Psoas muscle (tissue), 8 donors: ENCODE data around the gene KCNMB4. TPM values are rescaled to one million over a fixed set of nuclear protein-coding genes. Genes with fewer than 3 reads are reported as not detected.

Experiments
- ATAC-seq, 4 donors: fragments of 200-7000 bp; cut with Tn5 transposase; one replicate each; pipeline ENCODE4 v1.9.1; 2020; ENCODE audit warnings: moderate library complexity in 3 of 4, mild to moderate bottlenecking in 2 of 4
- DNase-seq, 2 donors: peaks; one replicate each; pipeline ENCODE4 v3.0.0-alpha.2; 2020
- H3K27ac ChIP-seq: fragments of 200-600 bp; one replicate; pipeline ENCODE4 v1.8.0; 2022
- H3K27me3 ChIP-seq, 3 donors: fragments of 200-600 bp in 1 of 3; one replicate each; pipeline versions ENCODE4 v1.6.1 to v1.8.0; 2013 to 2022; ENCODE audit warnings: low read length in 2 of 3, mild to moderate bottlenecking in 2 of 3, moderate library complexity in 1 of 3; ENCODE audit not compliant: insufficient read depth in 3 of 3
- H3K36me3 ChIP-seq, 2 donors: fragments of 200-600 bp in 1 of 2; one replicate each; pipeline versions ENCODE4 v1.6.1 to v1.8.0; 2013 to 2022; ENCODE audit warnings: low read depth in 1 of 2, mild to moderate bottlenecking in 1 of 2, moderate library complexity in 1 of 2; ENCODE audit not compliant: insufficient read depth in 1 of 2
- H3K4me1 ChIP-seq: fragments of 200-600 bp; one replicate; pipeline ENCODE4 v1.8.0; 2022
- H3K4me3 ChIP-seq: fragments of 200-600 bp; one replicate; pipeline ENCODE4 v1.8.0; 2022; ENCODE audit warnings: mild to moderate bottlenecking
- H3K9me3 ChIP-seq: fragments of 200-600 bp; one replicate; pipeline ENCODE4 v1.8.0; 2022
- CTCF ChIP-seq: fragments of 200-600 bp; IDR thresholded peaks from one replicate; pipeline ENCODE4 v1.8.0; 2022; ENCODE audit warnings: antibody characterized with exemption
- WGBS, 3 donors: extraction: QIAGEN DNeasy Blood & Tissue Kit; methylation state at CpG; one replicate each; pipeline versions ENCODE4 v1.1.6 to v1.1.7; 2013; 5-methylcytosine and 5-hydroxymethylcytosine counted together
- intact Hi-C, 2 donors: fragments of 100-400 bp; cut with DNase I; formaldehyde crosslinking; loops; one replicate each; pipeline versions ENCODE4 v1.11.0 to v1.14.2; 2022
- polyA plus RNA-seq, 3 donors: library from polyadenylated mRNA; stranded (reverse); fragments of 200-250 nt; gene quantifications; one replicate each; pipeline ENCODE4 v1.2.3, GENCODE V29; 2013
- total RNA-seq, 4 donors: library from RNA; stranded (reverse); fragmentation: NEBNext Ultra II Directional in 2 of 4; extraction: Animal tissue kit (Norgen Biotek cat#: 25700) in 2 of 4; gene quantifications; one replicate each; pipeline versions ENCODE4 v1.2.1 to v1.2.4, GENCODE V29; 2021 to 2023
- donor health status: healthy with polysubstance abuse.
- donor health status: DM: no; HTN: no; CAD: no; lungs with moderate emphysema.
- donor health status: Bipolar disorder and iron deficiency.
- donor health status: healthy.
- donor health status: DM: yes; HTN: yes; CAD: no.
- donor health status: DM: no; HTN: no; CAD: no.
- donor health status: DM: no; HTN: no; CAD: no.
- donor health status: DM: yes; HTN: yes; CAD: no.

Gene KCNMB4
- total and polyA plus RNA-seq, 7 donors = 0.54 to 1.9 (median 0.82) TPM

GRCh38 chr12:70355972-70356371 is 10.1 kb upstream of the KCNMB4 start:
- no peak for ATAC-seq
- intact Hi-C loops = no loop called here
- H3K36me3 ChIP-seq = peaks cover 0 to 39% of the 10 kb centered on the region in 2 donors

GRCh38 chr12:70359458-70360197 is 6.5 kb upstream of the KCNMB4 start:
- ATAC-seq = no peak
- no peak for TF ChIP-seq CTCF
- Histone ChIP-seq H3K9me3 (no peaks in the 10 kb centered on the region), H3K4me3 (no peak overlapping the region), H3K27ac (no peak overlapping the region), H3K27me3 (peaks cover 0 to 23% (median 0%) of the 10 kb centered on the region in 3 donors), H3K4me1 (no peaks in the 10 kb centered on the region), H3K36me3 (peaks cover 0 to 15% of the 10 kb centered on the region in 2 donors)
- no peak for DNase-seq
- intact Hi-C loops = loop anchor here in 1 of 2 donors (10.0 kb wide), 1 partner anchor 465 kb away; no protein-coding TSS in a partner anchor
- WGBS, 3 donors = 94 to 95% (median 94%) methylated on average over 1 of the region's 1 CpG

More at GRCh38 chr12:70355972-70356371, 10.1 kb upstream of the KCNMB4 start:
- Histone ChIP-seq H3K4me1 (no peaks in the 10 kb centered on the region), H3K27ac (no peak overlapping the region), H3K4me3 (no peak overlapping the region), H3K27me3 (no peaks in the 10 kb centered on the region), H3K9me3 (no peaks in the 10 kb centered on the region)
- no peak for DNase-seq
- 97 to 99% (median 99%) methylated on average over 4 of the region's 4 CpGs for WGBS, 3 donors
- no peak for TF ChIP-seq CTCF

GRCh38 chr12:70360218-70360617 is 5.9 kb upstream of the KCNMB4 start:
- no peak for TF ChIP-seq CTCF
- no peak for ATAC-seq
- H3K36me3 ChIP-seq = peaks cover 0 to 9% of the 10 kb centered on the region in 2 donors
- H3K4me1 ChIP-seq = peaks cover 4% of the 10 kb centered on the region
- peaks cover 0 to 29% (median 0%) of the 10 kb centered on the region in 3 donors for H3K27me3 ChIP-seq
- H3K27ac ChIP-seq = no peak overlapping the region
- intact Hi-C loops = loop anchor here in 1 of 2 donors (10.0 kb wide), 1 partner anchor 465 kb away; no protein-coding TSS in a partner anchor
- no peak for DNase-seq
- no peaks in the 10 kb centered on the region for H3K9me3 ChIP-seq
- H3K4me3 ChIP-seq = no peak overlapping the region

- no peak overlapping the region for H3K27ac ChIP-seq
- H3K4me3 ChIP-seq = peak overlapping the region; percentile 76
- ATAC-seq (no peak), DNase-seq (no peak)
- H3K27me3 ChIP-seq = peaks cover 0 to 50% (median 0%) of the 10 kb centered on the region in 3 donors
- no peaks in the 10 kb centered on the region for H3K9me3 ChIP-seq
- peaks cover 8% of the 10 kb centered on the region for H3K4me1 ChIP-seq
- H3K36me3 ChIP-seq = no peaks in the 10 kb centered on the region
- intact Hi-C loops = loop anchor here in 1 of 2 donors (5.0 to 10.0 kb wide), 2 partner anchors 123 to 470 kb away; partner anchors contain the start of gene CNOT2
- TF ChIP-seq CTCF = no peak
- 37 to 40% (median 40%) methylated on average over 16 of the region's 16 CpGs for WGBS, 3 donors
Measured at GRCh38 chr12:70364695-70365397, 1.2 kb upstream of the KCNMB4 start.
